ENCODE data around the gene CARD10. TPM values are rescaled to one million over a fixed set of nuclear protein-coding genes. Genes with fewer than 3 reads are reported as not detected.

CARD10 gene
- total RNA-seq, 4 donors from 2014 or later, result 11.6 to 24.1 (median 20.9) TPM

- TF ChIP-seq POLR2A (IDR thresholded peaks at IDR 0.05) (no peak), CTCF (IDR thresholded peaks at IDR 0.05) (no peak)
- Histone ChIP-seq H3K4me1 (no peaks in the 10 kb centered on the region), H3K27ac (no peak overlapping the region), H3K9me3 (peaks cover 0 to 10% (median 8%) of the 10 kb centered on the region in 3 donors), H3K36me3 (no peaks in the 10 kb centered on the region), H3K4me3 (no peak overlapping the region), H3K27me3 (peaks cover 0 to 76% (median 0%) of the 10 kb centered on the region in 4 donors)
- DNase-seq, result no peak
- WGBS, 2 donors, result 60 to 63% methylated on average over 8 of the region's 8 CpGs
- intact Hi-C loops (cut with DNase I), result no loop called here
Measured at GRCh38 chr22:37442135-37442534, 77.1 kb downstream of the CARD10 start.

- TF ChIP-seq CTCF (IDR thresholded peaks at IDR 0.05), result no peak
- TF ChIP-seq POLR2A (IDR thresholded peaks at IDR 0.05), result no peak
- Histone ChIP-seq H3K4me1 (no peaks in the 10 kb centered on the region), H3K36me3 (no peaks in the 10 kb centered on the region), H3K4me3 (no peak overlapping the region), H3K27ac (no peak overlapping the region), H3K27me3 (peaks cover 0 to 65% (median 0%) of the 10 kb centered on the region in 4 donors), H3K9me3 (peaks cover 0 to 10% (median 8%) of the 10 kb centered on the region in 3 donors)
- WGBS, 2 donors, result 77 to 87% methylated on average over 4 of the region's 4 CpGs
- DNase-seq, result no peak
- intact Hi-C loops (cut with DNase I), result no loop called here
Measured at GRCh38 chr22:37440875-37441274, 78.3 kb downstream of the CARD10 start.

Other genes starting within 250 kb of the CARD10 start
- 10 to 100 TPM in 1 of 4 donors, 1 to 10 TPM in 3; 1.9 to 10.3 (median 3.4) TPM for gene CYTH4, start 236.9 kb downstream of the CARD10 start, total RNA-seq
- gene ELFN2, start 91.9 kb downstream of the CARD10 start, total RNA-seq, result not detected
- 10 to 100 TPM in 1 of 4 donors, 1 to 10 TPM in 3; 3.8 to 10.3 (median 7.9) TPM for gene MFNG, start 33.0 kb downstream of the CARD10 start, total RNA-seq
- 10 to 100 TPM; 40.6 to 89.4 (median 53.8) TPM for gene CDC42EP1, start 41.1 kb upstream of the CARD10 start, total RNA-seq
- gene LGALS2, start 60.7 kb upstream of the CARD10 start, total RNA-seq, result not detected
- 10 to 100 TPM; 32.2 to 54.3 (median 39.5) TPM for gene GGA1, start 89.4 kb upstream of the CARD10 start, total RNA-seq
- 10 to 100 TPM; 33.8 to 53.4 (median 42.0) TPM for gene SH3BP1, start 120.3 kb upstream of the CARD10 start, total RNA-seq
- 1 to 10 TPM; 2.3 to 4.1 (median 2.9) TPM for gene PDXP, start 139.3 kb upstream of the CARD10 start, total RNA-seq
- 100 to 1,000 TPM in 2 of 4 donors, 10 to 100 TPM in 2; 25.4 to 261 (median 92.3) TPM for gene LGALS1, start 156.2 kb upstream of the CARD10 start, total RNA-seq
- gene NOL12, start 166.9 kb upstream of the CARD10 start, total RNA-seq, result 10 to 100 TPM; 34.3 to 44.5 (median 40.8) TPM
- 100 to 1,000 TPM in 2 of 4 donors, 10 to 100 TPM in 2; 67.6 to 149 (median 108) TPM for gene TRIOBP, start 177.6 kb upstream of the CARD10 start, total RNA-seq

Data from esophagus squamous epithelium (tissue), 5 donors.